ENCODE measurements around the gene EIF2AK3. TPM values are rescaled to one million over a fixed set of nuclear protein-coding genes. Genes with fewer than 3 reads are reported as not detected.
"Not testable (repeated sequence)": the region's sequence is repeated elsewhere in the genome, so short reads cannot be mapped to it uniquely, and the experiment has no call there.

Gene EIF2AK3
- total RNA-seq, 4 donors from 2014 or later, result 7.9 to 11.9 (median 10.0) TPM

DNA sequence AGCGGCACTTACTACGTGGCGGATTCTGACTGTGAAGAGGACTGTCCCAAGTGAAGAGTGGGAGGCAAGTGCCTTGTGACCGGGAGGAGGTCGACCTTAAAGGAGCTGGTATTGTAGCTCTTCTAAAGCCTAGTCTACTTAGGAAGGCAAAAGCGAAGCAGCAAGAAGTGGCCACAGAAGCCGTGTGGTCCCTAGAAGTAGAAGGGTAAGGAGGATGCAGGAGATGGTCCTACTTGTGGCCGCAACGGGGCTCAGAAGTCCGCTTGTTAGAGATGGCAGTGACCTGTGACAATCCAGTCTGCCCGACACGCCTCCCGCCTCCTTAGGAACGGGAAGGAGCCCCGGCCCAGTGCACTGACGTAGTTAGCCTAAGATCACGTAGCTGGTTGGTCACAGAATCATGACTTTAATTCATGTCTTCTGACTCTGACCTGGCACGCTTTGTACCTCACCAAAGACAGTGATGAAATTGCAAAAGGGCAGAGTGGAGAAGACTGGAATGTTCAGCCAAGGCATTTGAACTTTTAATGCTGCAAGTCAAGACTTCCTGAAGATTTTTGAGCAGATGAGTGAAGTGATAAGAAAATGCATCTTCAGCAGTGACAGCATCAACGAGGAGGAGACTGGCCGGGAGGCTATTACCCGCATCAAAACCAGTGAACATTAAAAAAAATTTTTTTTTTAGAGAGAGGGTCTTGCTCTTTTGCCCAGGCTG is 749 bp upstream of the EIF2AK3 start:
- intact Hi-C loops (cut with DNase I), result loop anchor here (5.0 kb wide), 3 partner anchors 36 to 64 kb away; partner anchors contain the start of gene RPIA
- Histone ChIP-seq H3K9me3 (no peaks in the 10 kb centered on the region), H3K27ac (replicated peaks in 1 of 4) (peak overlapping the region; percentile 89 to 99 (median 98)), H3K4me3 (peak overlapping the region; percentile 62 to 99 (median 94)), H3K27me3 (no peaks in the 10 kb centered on the region), H3K36me3 (no peaks in the 10 kb centered on the region), H3K4me1 (peaks cover 24 to 41% (median 32%) of the 10 kb centered on the region in 4 donors)
- peak; percentile 98 for DNase-seq (ENCODE audit: extremely low spot score)
- WGBS, result 1% methylated on average over 21 of the region's 21 CpGs
- peak; percentile 91 to 92 for TF ChIP-seq POLR2AphosphoS5 (IDR thresholded peaks at IDR 0.05)
- TF ChIP-seq POLR2A (IDR thresholded peaks at IDR 0.05; ENCODE audit: low read depth), result peak; percentile 80
- TF ChIP-seq EP300 (IDR thresholded peaks at IDR 0.05), result peak; percentile 86
- TF ChIP-seq, protein P1, sequence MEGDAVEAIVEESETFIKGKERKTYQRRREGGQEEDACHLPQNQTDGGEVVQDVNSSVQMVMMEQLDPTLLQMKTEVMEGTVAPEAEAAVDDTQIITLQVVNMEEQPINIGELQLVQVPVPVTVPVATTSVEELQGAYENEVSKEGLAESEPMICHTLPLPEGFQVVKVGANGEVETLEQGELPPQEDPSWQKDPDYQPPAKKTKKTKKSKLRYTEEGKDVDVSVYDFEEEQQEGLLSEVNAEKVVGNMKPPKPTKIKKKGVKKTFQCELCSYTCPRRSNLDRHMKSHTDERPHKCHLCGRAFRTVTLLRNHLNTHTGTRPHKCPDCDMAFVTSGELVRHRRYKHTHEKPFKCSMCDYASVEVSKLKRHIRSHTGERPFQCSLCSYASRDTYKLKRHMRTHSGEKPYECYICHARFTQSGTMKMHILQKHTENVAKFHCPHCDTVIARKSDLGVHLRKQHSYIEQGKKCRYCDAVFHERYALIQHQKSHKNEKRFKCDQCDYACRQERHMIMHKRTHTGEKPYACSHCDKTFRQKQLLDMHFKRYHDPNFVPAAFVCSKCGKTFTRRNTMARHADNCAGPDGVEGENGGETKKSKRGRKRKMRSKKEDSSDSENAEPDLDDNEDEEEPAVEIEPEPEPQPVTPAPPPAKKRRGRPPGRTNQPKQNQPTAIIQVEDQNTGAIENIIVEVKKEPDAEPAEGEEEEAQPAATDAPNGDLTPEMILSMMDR (IDR thresholded peaks at IDR 0.05), result no peak

DNA sequence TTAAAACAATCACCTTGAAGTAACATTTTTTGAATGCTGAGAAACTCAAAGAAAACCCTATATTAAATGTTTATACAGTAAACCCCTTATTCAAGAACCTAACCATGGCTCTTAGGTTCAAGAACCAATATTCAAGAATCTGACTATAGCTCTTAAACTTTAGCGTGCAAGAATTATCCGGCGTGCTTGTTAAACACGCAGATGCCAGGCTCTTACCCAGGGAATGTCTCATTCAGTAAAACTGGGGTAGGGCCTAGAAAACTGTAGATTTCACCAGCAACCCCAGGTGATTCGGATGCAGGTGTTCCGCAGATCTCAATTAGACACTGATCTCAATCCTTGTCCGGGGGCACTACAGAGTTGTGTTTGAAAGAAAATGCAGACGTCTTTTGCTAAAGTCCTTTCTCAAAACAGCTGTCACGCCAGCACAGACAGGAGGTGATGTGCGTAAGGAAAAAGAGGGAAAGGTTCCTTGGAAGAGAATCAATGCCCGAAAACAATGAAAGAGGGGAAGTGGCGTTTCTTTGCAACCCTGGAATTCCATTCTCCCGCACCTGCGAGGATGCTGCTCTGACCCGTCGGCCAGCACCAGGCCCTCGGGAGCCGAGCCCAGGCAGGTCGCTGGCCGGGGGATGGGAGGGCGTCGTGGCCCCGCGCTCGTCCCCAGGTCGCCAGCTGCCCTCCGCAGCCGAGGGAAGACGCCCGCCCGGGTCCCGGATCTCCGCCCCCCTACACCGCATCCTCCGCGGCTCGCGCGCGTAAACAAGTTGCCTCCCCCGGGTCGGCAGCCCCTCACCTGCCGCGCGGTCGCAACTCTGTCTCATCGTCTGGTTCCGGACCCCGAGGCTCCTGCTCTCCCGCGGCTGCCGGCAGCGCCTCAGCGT is 851 bp downstream of the EIF2AK3 start:
- Histone ChIP-seq H3K36me3 (no peaks in the 10 kb centered on the region), H3K27me3 (no peaks in the 10 kb centered on the region), H3K4me1 (peaks cover 24 to 41% (median 38%) of the 10 kb centered on the region in 4 donors), H3K27ac (replicated peaks in 1 of 4) (peak overlapping the region; percentile 97 to 99 (median 98)), H3K9me3 (no peaks in the 10 kb centered on the region), H3K4me3 (peak overlapping the region; percentile 93 to 99 (median 94))
- intact Hi-C loops (cut with DNase I), result loop anchor here (5.0 kb wide), 3 partner anchors 34 to 66 kb away; partner anchors contain the start of gene RPIA
- WGBS, result 4% methylated on average over 35 of the region's 54 CpGs
- no peak for DNase-seq (ENCODE audit: extremely low spot score)
- TF ChIP-seq POLR2AphosphoS5 (IDR thresholded peaks at IDR 0.05) (no peak), EP300 (IDR thresholded peaks at IDR 0.05) (no peak), POLR2A (IDR thresholded peaks at IDR 0.05; ENCODE audit: low read depth) (no peak)
- TF ChIP-seq, protein P1 (IDR thresholded peaks at IDR 0.05), result no peak

DNA sequence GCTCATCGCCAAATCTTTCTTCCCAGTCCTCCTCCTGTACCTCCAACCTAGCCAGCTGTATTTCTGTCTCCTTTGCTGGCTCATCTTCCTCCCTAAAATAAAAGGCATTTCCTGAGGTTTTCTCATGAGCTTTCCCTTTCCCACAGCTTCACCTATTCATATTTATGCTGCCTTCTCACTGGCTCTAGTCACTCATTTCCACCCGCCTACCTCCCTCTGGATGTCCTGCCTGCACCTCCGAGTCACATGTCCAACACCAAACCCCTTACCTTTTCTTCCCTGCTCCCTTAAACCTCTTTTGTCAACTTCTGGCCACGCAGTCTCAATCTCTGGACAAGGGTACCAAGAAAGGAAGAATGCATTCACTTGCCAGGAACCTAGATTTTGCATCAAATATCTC is 2.8 kb downstream of the EIF2AK3 start:
- Histone ChIP-seq H3K27me3 (no peaks in the 10 kb centered on the region), H3K27ac (replicated peaks in 1 of 4) (no peak overlapping the region), H3K36me3 (no peaks in the 10 kb centered on the region), H3K4me3 (no peak overlapping the region), H3K9me3 (no peaks in the 10 kb centered on the region), H3K4me1 (peaks cover 24 to 49% (median 39%) of the 10 kb centered on the region in 4 donors)
- TF ChIP-seq EP300 (IDR thresholded peaks at IDR 0.05) (no peak), POLR2A (IDR thresholded peaks at IDR 0.05; ENCODE audit: low read depth) (no peak), POLR2AphosphoS5 (IDR thresholded peaks at IDR 0.05) (no peak)
- TF ChIP-seq, protein P1 (IDR thresholded peaks at IDR 0.05), result no peak
- intact Hi-C loops (cut with DNase I), result no loop called here
- WGBS, result 86% methylated on average over 4 of the region's 4 CpGs
- DNase-seq (ENCODE audit: extremely low spot score), result no peak

DNA sequence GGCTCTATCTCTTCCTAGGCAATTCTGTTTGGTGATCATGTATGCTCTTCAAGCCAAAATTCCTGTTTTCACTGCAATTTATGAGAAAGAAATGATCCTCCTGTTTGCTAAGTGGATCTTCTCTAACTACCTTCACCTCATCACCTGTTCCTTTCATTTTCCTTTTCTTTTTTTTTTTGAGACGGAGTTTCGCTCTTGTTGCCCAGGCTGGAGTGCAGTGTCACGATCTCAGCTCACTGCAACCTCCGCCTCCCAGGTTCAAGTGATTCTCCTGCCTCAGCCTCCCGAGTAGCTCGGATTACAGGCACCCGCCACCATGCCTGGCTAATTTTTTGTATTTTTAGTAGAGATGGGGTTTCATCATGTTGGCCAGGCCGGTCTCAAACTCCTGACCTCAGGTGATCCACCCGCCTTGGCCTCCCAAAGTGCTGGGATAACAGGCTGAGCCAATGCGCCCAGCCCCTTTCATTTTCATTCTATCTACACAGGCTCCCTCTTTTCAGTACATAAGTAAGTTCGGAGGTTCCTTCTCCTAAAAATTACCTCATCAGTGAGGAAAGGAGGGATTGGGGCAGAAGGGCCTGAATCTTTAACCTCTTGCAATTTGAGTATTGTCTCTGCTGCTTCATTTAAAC is 3.3 kb downstream of the EIF2AK3 start:
- H3K4me3 ChIP-seq; H3K27me3 ChIP-seq; H3K9me3 ChIP-seq; DNase-seq (ENCODE audit: extremely low spot score); H3K27ac ChIP-seq (replicated peaks in 1 of 4); intact Hi-C loops (cut with DNase I); H3K36me3 ChIP-seq: not testable (repeated sequence)
- peaks cover 24 to 49% (median 38%) of the 10 kb centered on the region in 4 donors for H3K4me1 ChIP-seq
- WGBS, result 94% methylated on average over 11 of the region's 11 CpGs
